H9 (cell line): ENCODE results near the gene GPC6. TPM values are rescaled to one million over a fixed set of nuclear protein-coding genes. Genes with fewer than 3 reads are reported as not detected.

Source experiments
- DNase-seq: peaks from one replicate; pipeline ENCODE4 v3.0.0-alpha.2; 2017
- H2AFZ ChIP-seq: one replicate; pipeline ENCODE4 v1.6.1; 2013; ENCODE audit warnings: mild to moderate bottlenecking, low read length, control low read depth, moderate library complexity
- H2AK5ac ChIP-seq: 2 replicates; pipeline ENCODE4 v1.6.1; 2013; ENCODE audit warnings: low read length, control low read depth, mixed read lengths; ENCODE audit not compliant: insufficient read length
- H2BK120ac ChIP-seq: one replicate; pipeline ENCODE4 v1.6.1; 2013; ENCODE audit warnings: low read depth, mild to moderate bottlenecking, low read length, control low read depth, inconsistent platforms; ENCODE audit not compliant: poor library complexity, severe bottlenecking
- H2BK12ac ChIP-seq: 2 replicates; pipeline ENCODE4 v1.6.1; 2013; ENCODE audit warnings: low read length, control low read depth, mixed read lengths, low read depth; ENCODE audit not compliant: insufficient read length
- H2BK15ac ChIP-seq: 2 replicates; pipeline ENCODE4 v1.6.1; 2013; ENCODE audit warnings: low read depth, low read length, control low read depth
- H2BK20ac ChIP-seq: one replicate; pipeline ENCODE4 v1.6.1; 2013; ENCODE audit warnings: low read depth, mild to moderate bottlenecking, low read length, control low read depth, inconsistent platforms; ENCODE audit not compliant: poor library complexity, severe bottlenecking
- H2BK5ac ChIP-seq: 2 replicates; pipeline ENCODE4 v1.6.1; 2013; ENCODE audit warnings: low read length, control low read depth, mixed read lengths; ENCODE audit not compliant: insufficient read length
- H3K14ac ChIP-seq: 2 replicates; pipeline ENCODE4 v1.6.1; 2013; ENCODE audit warnings: low read length, control low read depth; ENCODE audit not compliant: insufficient read depth
- H3K18ac ChIP-seq: 2 replicates; pipeline ENCODE4 v1.6.1; 2013; ENCODE audit warnings: low read depth, mild to moderate bottlenecking, mixed read lengths, low read length, control low read depth; ENCODE audit not compliant: insufficient read length
- H3K23ac ChIP-seq: 2 replicates; pipeline ENCODE4 v1.6.1; 2013; ENCODE audit warnings: low read length, control low read depth, mixed read lengths, low read depth; ENCODE audit not compliant: insufficient read length
- H3K23me2 ChIP-seq: 2 replicates; pipeline ENCODE4 v1.6.1; 2013; ENCODE audit warnings: low read depth, mild to moderate bottlenecking, mixed read lengths, low read length, control low read depth; ENCODE audit not compliant: insufficient read length, poor library complexity, severe bottlenecking
- H3K27ac ChIP-seq: 2 replicates; pipeline ENCODE4 v1.5.1; 2013; ENCODE audit warnings: low read length, control low read depth, mixed read lengths, low read depth; ENCODE audit not compliant: insufficient read length
- H3K27me3 ChIP-seq: 2 replicates; pipeline ENCODE4 v1.6.1; 2013; ENCODE audit warnings: low read length, control low read depth, inconsistent platforms; ENCODE audit not compliant: insufficient read depth
- H3K4ac ChIP-seq: 2 replicates; pipeline ENCODE4 v1.6.1; 2013; ENCODE audit warnings: low read depth, mild to moderate bottlenecking, control low read depth, inconsistent platforms, low read length, moderate library complexity
- H3K4me1 ChIP-seq: 2 replicates; pipeline ENCODE4 v1.6.1; 2013; ENCODE audit warnings: low read length, control low read depth, inconsistent platforms; ENCODE audit not compliant: insufficient read depth
- H3K4me2 ChIP-seq: 2 replicates; pipeline ENCODE4 v1.6.1; 2013; ENCODE audit warnings: low read length, control low read depth, mixed read lengths; ENCODE audit not compliant: insufficient read length, insufficient read depth
- H3K56ac ChIP-seq: 2 replicates; pipeline ENCODE4 v1.6.1; 2013; ENCODE audit warnings: low read depth, mild to moderate bottlenecking, mixed read lengths, low read length, control low read depth; ENCODE audit not compliant: insufficient read length
- H3K79me1 ChIP-seq: 2 replicates; pipeline ENCODE4 v1.6.1; 2013; ENCODE audit warnings: low read depth, mild to moderate bottlenecking, moderate library complexity, low read length, control low read depth, inconsistent platforms; ENCODE audit not compliant: insufficient read depth, poor library complexity, severe bottlenecking
- H3K79me2 ChIP-seq: 2 replicates; pipeline ENCODE4 v1.6.1; 2013; ENCODE audit warnings: low read length, control low read depth, inconsistent platforms; ENCODE audit not compliant: insufficient read depth
- H3K9ac ChIP-seq: 2 replicates; pipeline ENCODE4 v1.6.1; 2013; ENCODE audit warnings: low read length, control low read depth, mixed read lengths; ENCODE audit not compliant: insufficient read length; ENCODE audit errors: extremely low read depth
- H3K9me3 ChIP-seq: one replicate; pipeline ENCODE4 v1.6.1; 2013; ENCODE audit warnings: low read depth, low read length, inconsistent platforms; ENCODE audit not compliant: control insufficient read depth
- H3T11ph ChIP-seq: one replicate; pipeline ENCODE4 v1.6.1; 2013; ENCODE audit warnings: mild to moderate bottlenecking, low read length, control low read depth, inconsistent platforms
- H4K20me1 ChIP-seq: one replicate; pipeline ENCODE4 v1.6.1; 2013; ENCODE audit not compliant: control insufficient read depth, insufficient read length, insufficient read depth
- H4K5ac ChIP-seq: 2 replicates; pipeline ENCODE4 v1.6.1; 2013; ENCODE audit warnings: low read depth, mild to moderate bottlenecking, mixed read lengths, low read length, control low read depth; ENCODE audit not compliant: insufficient read length
- H4K8ac ChIP-seq: replicated peaks from 2 replicates; pipeline ENCODE4 v1.6.1; 2013; ENCODE audit warnings: low read length, control low read depth, mixed read lengths, low read depth; ENCODE audit not compliant: insufficient read length
- H4K91ac ChIP-seq: 2 replicates; pipeline ENCODE4 v1.6.1; 2013; ENCODE audit warnings: low read depth, mild to moderate bottlenecking, moderate library complexity, mixed read lengths, low read length, control low read depth; ENCODE audit not compliant: insufficient read length
- H3K27ac Mint-ChIP-seq, 3 experiments: 2 replicates in 2 of 3; 3 replicates in 1 of 3; pipeline ENCODE4 v1.8.0; 2020 to 2021; ENCODE audit warnings: mixed read lengths in 3 of 3, mild to moderate bottlenecking in 1 of 3, moderate library complexity in 1 of 3
- H3K27me3 Mint-ChIP-seq: 2 replicates; pipeline ENCODE4 v1.8.0; 2021; ENCODE audit warnings: low read depth, mild to moderate bottlenecking, moderate library complexity, mixed read lengths
- H3K36me3 Mint-ChIP-seq, 3 experiments: 2 replicates in 2 of 3; 3 replicates in 1 of 3; pipeline ENCODE4 v1.8.0; 2020 to 2021; ENCODE audit warnings: low read depth in 3 of 3, mixed read lengths in 3 of 3; ENCODE audit not compliant: insufficient read depth in 1 of 3
- H3K4me1 Mint-ChIP-seq, 2 experiments: 2 replicates each; pipeline ENCODE4 v1.8.0; 2020; ENCODE audit warnings: mixed read lengths in 2 of 2
- H3K4me3 Mint-ChIP-seq, 2 experiments: 2 replicates in 1 of 2; 3 replicates in 1 of 2; pipeline ENCODE4 v1.8.0; 2020 to 2021; ENCODE audit warnings: mild to moderate bottlenecking in 2 of 2, mixed read lengths in 2 of 2, moderate library complexity in 1 of 2
- H3K9me3 Mint-ChIP-seq, 2 experiments: 2 replicates in 1 of 2; 3 replicates in 1 of 2; pipeline ENCODE4 v1.8.0; 2020; ENCODE audit warnings: mild to moderate bottlenecking in 2 of 2, mixed read lengths in 2 of 2, moderate library complexity in 1 of 2
- WGBS: extraction: QIAGEN DNeasy Blood & Tissue Kit; methylation state at CpG from one replicate; pipeline ENCODE4 v1.1.7; 2013; ENCODE audit warnings: missing lambda C conversion rate, low lambda C conversion rate, mixed read lengths; ENCODE audit not compliant: insufficient read length; ENCODE audit errors: extremely low coverage; 5-methylcytosine and 5-hydroxymethylcytosine counted together
- total RNA-seq: library from RNA; stranded (reverse); gene quantifications from 2 replicates; pipeline ENCODE4 v1.2.1, GENCODE V29; 2021
- TF ChIP-seq, protein P1 (sequence below): fragments of 200-600 bp; sonication (generic); conservative IDR thresholded peaks from 3 replicates; pipeline ENCODE4 v1.8.0; 2021; ENCODE audit warnings: antibody characterized with exemption, mild to moderate bottlenecking

GPC6 gene
- total RNA-seq, 1 experiment from 2014 or later, result 15.6 TPM

DNA sequence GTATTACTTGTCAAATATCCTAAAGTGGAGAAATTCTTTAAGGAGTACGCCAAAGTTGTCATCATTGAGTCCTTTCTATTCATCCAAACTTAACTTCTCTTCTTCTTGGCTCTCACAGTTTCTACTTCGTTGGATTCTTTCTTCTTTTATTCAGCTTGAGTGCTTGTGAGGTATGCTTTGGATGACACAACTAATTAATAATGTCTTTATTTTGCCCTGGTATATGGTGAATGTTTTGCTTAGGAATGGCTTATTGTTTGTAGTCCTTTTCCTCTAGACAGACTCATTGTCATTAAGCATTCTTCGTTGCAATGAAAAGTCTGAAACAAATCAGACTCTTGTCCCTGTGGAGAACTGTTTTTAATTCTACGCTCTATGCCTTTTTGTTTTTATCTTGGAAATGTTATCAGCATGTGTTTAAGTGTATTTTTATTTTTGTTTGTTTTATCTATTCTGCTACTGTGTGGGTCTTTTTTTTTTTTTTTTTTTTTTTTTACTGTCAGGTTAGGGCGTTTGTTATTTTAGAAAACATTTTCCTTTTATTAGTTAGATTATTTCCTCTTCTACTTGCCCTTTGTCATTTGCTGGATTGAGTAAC is 471.5 kb downstream of the GPC6 start:
- H2AK5ac ChIP-seq, result no peak overlapping the region
- peaks cover 8 to 12% of the 10 kb centered on the region in 2 experiments for H3K4me1 Mint-ChIP-seq

More for the DNA sequence above, 471.5 kb downstream of the GPC6 start:
- no peak overlapping the region for H3K27ac ChIP-seq
- no peak for DNase-seq
- H3K56ac ChIP-seq, result no peak overlapping the region
- H3K79me1 ChIP-seq, result no peaks in the 10 kb centered on the region
- H3K27me3 ChIP-seq, result no peaks in the 10 kb centered on the region
- no peak overlapping the region for H3K18ac ChIP-seq
- TF ChIP-seq, protein P1, sequence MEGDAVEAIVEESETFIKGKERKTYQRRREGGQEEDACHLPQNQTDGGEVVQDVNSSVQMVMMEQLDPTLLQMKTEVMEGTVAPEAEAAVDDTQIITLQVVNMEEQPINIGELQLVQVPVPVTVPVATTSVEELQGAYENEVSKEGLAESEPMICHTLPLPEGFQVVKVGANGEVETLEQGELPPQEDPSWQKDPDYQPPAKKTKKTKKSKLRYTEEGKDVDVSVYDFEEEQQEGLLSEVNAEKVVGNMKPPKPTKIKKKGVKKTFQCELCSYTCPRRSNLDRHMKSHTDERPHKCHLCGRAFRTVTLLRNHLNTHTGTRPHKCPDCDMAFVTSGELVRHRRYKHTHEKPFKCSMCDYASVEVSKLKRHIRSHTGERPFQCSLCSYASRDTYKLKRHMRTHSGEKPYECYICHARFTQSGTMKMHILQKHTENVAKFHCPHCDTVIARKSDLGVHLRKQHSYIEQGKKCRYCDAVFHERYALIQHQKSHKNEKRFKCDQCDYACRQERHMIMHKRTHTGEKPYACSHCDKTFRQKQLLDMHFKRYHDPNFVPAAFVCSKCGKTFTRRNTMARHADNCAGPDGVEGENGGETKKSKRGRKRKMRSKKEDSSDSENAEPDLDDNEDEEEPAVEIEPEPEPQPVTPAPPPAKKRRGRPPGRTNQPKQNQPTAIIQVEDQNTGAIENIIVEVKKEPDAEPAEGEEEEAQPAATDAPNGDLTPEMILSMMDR, result no peak
- H2BK5ac ChIP-seq, result no peak overlapping the region
- Mint-ChIP-seq H3K36me3 (peaks cover 11 to 17% (median 12%) of the 10 kb centered on the region in 3 experiments), H3K4me3 (no peak overlapping the region), H3K27ac (no peak overlapping the region), H3K9me3 (peaks cover 14 to 17% of the 10 kb centered on the region in 2 experiments), H3K27me3 (no peaks in the 10 kb centered on the region)
- H3K14ac ChIP-seq, result no peak overlapping the region
- no peak overlapping the region for H2BK20ac ChIP-seq
- H4K5ac ChIP-seq, result no peak overlapping the region
- no peaks in the 10 kb centered on the region for H4K20me1 ChIP-seq
- no peak overlapping the region for H3K9ac ChIP-seq
- H3T11ph ChIP-seq, result no peak overlapping the region
- no peak overlapping the region for H4K91ac ChIP-seq
- no peak overlapping the region for H3K4me2 ChIP-seq
- no peak overlapping the region for H2AFZ ChIP-seq
- no peaks in the 10 kb centered on the region for H3K79me2 ChIP-seq
- 0 out of 2 replicates have a peak, but pooled peaks cover 2% of the 10 kb centered on the region for H3K4me1 ChIP-seq
- H2BK15ac ChIP-seq, result no peak overlapping the region
- H4K8ac ChIP-seq, result no peak overlapping the region
- H2BK12ac ChIP-seq, result no peak overlapping the region
- H3K23me2 ChIP-seq, result no peaks in the 10 kb centered on the region
- no peaks in the 10 kb centered on the region for H3K9me3 ChIP-seq
- no peak overlapping the region for H3K4ac ChIP-seq
- H3K23ac ChIP-seq, result no peak overlapping the region
- WGBS, result no CpG with 5 or more reads among the region's 5 CpGs
- no peak overlapping the region for H2BK120ac ChIP-seq
